ENCODE measurements around the gene FXYD1. TPM values are rescaled to one million over a fixed set of nuclear protein-coding genes. Genes with fewer than 3 reads are reported as not detected.

The FXYD1 gene
- total and polyA plus RNA-seq, 2 of the 8 experiments (the other 6 are each of a cell fraction or from before 2014, with no cell fraction given) = 1.6 to 8.1 TPM

GRCh38 chr19:35146746-35147459 lies 8.3 kb downstream of the FXYD1 start:
- Histone ChIP-seq H2BK15ac (ENCODE audit: low read length) (no peak overlapping the region), H3K27ac (ENCODE audit: low read depth, low read length) (no peak overlapping the region), H2BK5ac (ENCODE audit: low read depth, low read length) (no peak overlapping the region), H4K8ac (ENCODE audit: extremely low read depth, insufficient read depth, low read length) (no peak overlapping the region), H3K36me3 (ENCODE audit: control insufficient read depth in 2 of 4, insufficient read depth in 4 of 4, low read length in 3 of 4) (no peaks in the 10 kb centered on the region), H3K79me2 (ENCODE audit: control insufficient read depth in 1 of 2, insufficient read depth in 2 of 2, low read length in 2 of 2) (no peaks in the 10 kb centered on the region), H3K9me3 (ENCODE audit: insufficient read depth in 2 of 2, low read depth in 1 of 2, low read length in 1 of 2) (no peaks in the 10 kb centered on the region), H2BK120ac (replicated peaks; ENCODE audit: low read depth, low read length) (no peak overlapping the region), H2AFZ (ENCODE audit: low read length) (no peak overlapping the region), H2AK5ac (ENCODE audit: low read depth, low read length) (no peak overlapping the region), H3K4ac (replicated peaks; ENCODE audit: insufficient read length, low read depth, low read length) (no peak overlapping the region), H3K4me3 (ENCODE audit: extremely low read depth in 1 of 4, insufficient read depth in 2 of 4, low read depth in 3 of 4, low read length in 4 of 4) (no peak overlapping the region), H3K4me1 (replicated peaks in 1 of 4; ENCODE audit: control insufficient read depth in 3 of 4, insufficient read depth in 4 of 4, low read length in 3 of 4) (peaks cover 5 to 31% (median 22%) of the 10 kb centered on the region in 4 experiments), H3K56ac (replicated peaks; ENCODE audit: insufficient read length, low read depth, low read length) (no peak overlapping the region), H3K27me3 (replicated peaks in 1 of 4; ENCODE audit: control insufficient read depth in 3 of 4, extremely low read depth in 1 of 4, insufficient read depth in 3 of 4, low read length in 3 of 4) (peaks cover 0 to 15% (median 7%) of the 10 kb centered on the region in 4 experiments; a peak in 5 of 7 replicates), H3K18ac (ENCODE audit: extremely low read depth, low read length) (no peak overlapping the region), H3K9ac (replicated peaks in 1 of 4; ENCODE audit: extremely low read depth in 1 of 4, low read depth in 3 of 4, low read length in 3 of 4) (no peak overlapping the region), H4K20me1 (replicated peaks in 1 of 2; ENCODE audit: control insufficient read depth in 1 of 2, insufficient read depth in 2 of 2, low read length in 2 of 2) (peaks cover 0 to 3% of the 10 kb centered on the region in 2 experiments), H3K79me1 (ENCODE audit: low read depth, low read length) (no peaks in the 10 kb centered on the region; the same call in 1 of the 2 replicates), H2BK20ac (ENCODE audit: low read length) (no peak overlapping the region), H4K5ac (ENCODE audit: insufficient read length, low read depth, low read length) (no peak overlapping the region), H3K23ac (ENCODE audit: insufficient read length) (no peak overlapping the region), H2BK12ac (ENCODE audit: low read depth, low read length) (no peak overlapping the region), H3K14ac (ENCODE audit: insufficient read length) (no peak overlapping the region), H3K23me2 (ENCODE audit: low read depth, low read length) (peaks cover 13% of the 10 kb centered on the region; the same call in 1 of the 2 replicates), H3K4me2 (ENCODE audit: insufficient read depth in 1 of 2, low read depth in 2 of 2, low read length in 2 of 2) (no peak overlapping the region), H4K91ac (replicated peaks; ENCODE audit: insufficient read length, low read length) (no peak overlapping the region)
- no peak for DNase-seq (ENCODE audit: low read depth in 1 of 2, low spot score in 2 of 2)
- 89% methylated on average over 6 of the region's 7 CpGs; no CpG with 5 or more reads in 1 of the 2 experiments for WGBS, 2 experiments (ENCODE audit: extremely low coverage in 1 of 2, insufficient coverage in 1 of 2, insufficient read length in 1 of 2, insufficient replicate concordance in 2 of 2, low coverage in 1 of 2, low lambda C conversion rate in 2 of 2, missing lambda C conversion rate in 1 of 2)
- ChIA-PET CTCF (ENCODE audit: partially characterized antibody) (interaction anchor here (1.3 to 1.7 kb wide), 3 partner anchors 10 to 103 kb away, joined by 3 to 4 read pairs (median 3); no protein-coding TSS in a partner anchor), POLR2A (ENCODE audit: partially characterized antibody) (interaction anchor here (0.6 to 1.3 kb wide), 3 partner anchors 17 to 982 kb away, joined by 3 read pairs; no protein-coding TSS in a partner anchor)
- TF ChIP-seq RXRA (IDR thresholded peaks at IDR 0.05; ENCODE audit: insufficient read depth, low read depth, low read length) (no peak), POLR2AphosphoS5 (IDR thresholded peaks at IDR 0.05; ENCODE audit: low read depth, low read length) (no peak), TBP (IDR thresholded peaks at IDR 0.05; ENCODE audit: low read depth, low read length) (no peak)
- FAIRE-seq = no peak

All from H1 (cell line).